ENCODE measurements around the gene LEMD2. TPM values are rescaled to one million over a fixed set of nuclear protein-coding genes. Genes with fewer than 3 reads are reported as not detected.

Gene LEMD2
- total RNA-seq, 1 donor from 2014 or later: 69.9 TPM

DNA sequence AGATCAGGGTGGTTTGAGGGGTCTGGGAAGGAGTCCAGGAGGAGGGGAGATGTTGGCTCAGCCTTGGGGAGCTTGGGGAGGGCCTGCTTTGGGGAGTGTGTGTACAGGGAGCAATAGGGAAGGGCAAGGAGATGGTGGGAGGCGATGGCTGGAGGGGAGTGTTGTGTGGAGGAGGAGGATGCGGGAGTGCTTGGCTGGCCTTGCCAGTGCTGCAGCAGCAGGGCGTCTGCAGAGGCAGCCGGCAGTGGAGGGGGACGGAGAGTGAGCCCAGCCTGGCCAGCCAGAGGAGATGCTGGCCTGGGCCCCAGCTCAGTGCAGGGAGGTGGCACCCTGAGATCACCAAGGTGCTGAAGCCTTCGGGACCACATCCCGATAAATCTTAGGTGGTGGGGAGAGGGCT, 46.1 kb downstream of the LEMD2 start:
- intact Hi-C loops (cut with micrococcal nuclease): no loop called here

DNA sequence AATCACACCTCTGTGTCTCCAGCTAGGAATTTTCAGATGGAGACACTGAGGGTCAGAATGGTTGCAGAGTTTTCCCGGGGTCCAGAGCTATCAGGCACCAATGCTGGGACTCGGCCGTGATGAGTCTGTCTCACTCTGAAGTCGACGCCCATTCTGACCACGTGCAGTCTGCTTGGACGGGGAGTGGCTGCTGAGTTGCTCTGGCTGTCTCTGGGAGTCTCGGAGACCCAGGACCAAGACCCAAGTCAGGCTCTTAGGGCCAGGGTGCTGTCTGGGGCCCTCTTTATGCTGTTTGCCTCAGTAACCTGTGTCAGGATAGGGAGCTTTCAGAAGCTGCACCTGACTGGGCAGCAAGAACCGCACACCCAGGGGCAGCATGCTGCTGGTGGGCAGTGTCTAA, 46.8 kb downstream of the LEMD2 start:
- intact Hi-C loops (cut with micrococcal nuclease): no loop called here

DNA sequence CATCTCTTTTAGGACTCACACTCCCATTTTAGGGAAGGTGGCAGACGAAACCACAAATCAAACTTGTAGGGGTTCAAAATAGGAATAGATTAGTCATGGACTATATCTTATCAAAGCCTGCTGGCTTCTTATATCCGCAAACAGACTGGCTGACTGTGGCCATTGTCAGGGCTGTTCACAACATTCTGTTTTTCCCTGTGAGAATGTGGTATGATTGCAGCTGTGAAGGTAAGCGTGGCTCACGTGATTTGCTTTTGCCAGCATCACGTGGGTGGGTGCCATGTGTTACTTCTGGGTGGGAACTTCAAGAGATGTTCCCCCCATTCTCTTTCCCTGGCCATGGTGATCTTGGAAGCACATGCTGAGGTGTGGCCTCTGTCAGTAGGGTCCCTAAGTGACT, 48.1 kb downstream of the LEMD2 start:
- intact Hi-C loops (cut with micrococcal nuclease): no loop called here

DNA sequence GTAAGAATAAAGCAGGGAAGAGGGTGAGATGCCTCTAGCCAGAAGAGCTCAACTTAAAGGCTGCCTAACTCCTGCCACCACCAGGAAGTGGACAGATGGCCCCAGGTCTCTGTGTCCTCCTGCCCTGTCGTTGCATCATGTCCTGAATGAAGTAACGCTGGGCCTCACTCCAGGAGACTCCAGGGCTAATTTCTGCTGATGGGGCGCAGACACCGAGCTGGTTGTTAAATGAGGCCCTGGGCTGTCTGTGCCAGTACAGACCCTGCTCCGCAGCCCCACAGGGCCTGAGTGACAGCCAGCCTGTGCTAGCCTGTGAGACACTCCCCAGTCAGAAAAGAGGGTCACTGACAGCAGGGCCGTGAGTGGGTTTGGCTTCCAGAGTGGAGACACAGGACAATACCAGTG, 48.7 kb downstream of the LEMD2 start:
- intact Hi-C loops (cut with micrococcal nuclease): no loop called here

DNA sequence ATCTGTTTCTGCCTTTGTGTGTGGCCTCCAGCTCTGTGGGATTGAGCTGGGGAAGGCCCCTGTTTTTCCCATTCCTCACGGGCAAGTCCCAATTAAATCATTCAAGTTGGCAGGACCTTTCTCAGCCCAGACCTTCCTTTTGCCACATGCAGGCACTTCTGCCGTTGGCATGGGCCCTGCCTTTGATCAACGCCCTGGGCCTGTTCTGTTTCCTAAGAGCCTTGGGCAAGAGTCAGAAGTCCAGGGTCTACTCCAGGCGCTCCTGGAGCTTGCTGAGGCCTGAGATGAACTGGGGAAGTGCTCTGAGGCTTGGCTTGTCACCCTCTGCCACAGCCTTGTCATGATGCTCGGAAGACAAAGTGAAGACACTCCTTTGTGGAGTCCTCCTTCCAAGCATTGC, 49.4 kb downstream of the LEMD2 start:
- intact Hi-C loops (cut with micrococcal nuclease): no loop called here

DNA sequence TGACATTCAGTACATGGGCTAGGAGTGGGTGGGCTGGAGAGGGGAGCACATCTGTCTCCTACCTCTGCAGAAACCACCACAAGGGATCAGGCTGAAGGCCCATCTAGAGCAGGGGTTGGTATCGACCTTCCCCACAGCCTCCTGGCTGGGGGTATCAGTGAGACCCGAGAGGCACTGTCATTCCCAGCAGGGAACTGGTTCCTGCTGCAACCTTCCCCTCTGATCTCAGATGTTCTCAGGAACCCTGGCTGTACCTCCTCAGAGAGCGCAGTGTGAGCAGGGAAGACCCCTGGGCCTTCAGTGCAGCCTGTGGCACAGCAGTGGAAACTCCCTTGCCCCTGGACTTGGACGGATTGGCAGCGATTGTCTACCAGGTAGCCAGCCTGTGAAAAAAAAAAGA, 50.1 kb downstream of the LEMD2 start:
- intact Hi-C loops (cut with micrococcal nuclease): no loop called here

DNA sequence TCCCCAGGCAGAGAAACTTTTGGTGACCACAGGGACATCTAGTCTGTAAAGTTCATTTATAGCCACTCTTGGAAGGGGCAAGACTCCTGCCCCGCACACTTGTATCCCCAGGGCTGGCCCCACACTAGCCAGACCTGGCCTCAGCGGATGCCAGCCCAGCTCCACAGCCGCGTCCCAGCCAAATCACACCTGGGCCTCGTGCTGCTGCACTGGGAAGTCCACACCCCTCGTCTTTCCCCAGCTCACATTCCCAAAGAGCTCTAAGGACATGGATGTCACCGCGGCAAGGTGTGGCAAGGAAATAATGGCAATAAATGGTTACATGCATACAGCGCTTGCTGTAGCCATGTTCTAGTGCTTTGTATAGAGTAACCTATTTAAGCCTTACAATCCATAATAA, 50.8 kb downstream of the LEMD2 start:
- intact Hi-C loops (cut with micrococcal nuclease): no loop called here

DNA sequence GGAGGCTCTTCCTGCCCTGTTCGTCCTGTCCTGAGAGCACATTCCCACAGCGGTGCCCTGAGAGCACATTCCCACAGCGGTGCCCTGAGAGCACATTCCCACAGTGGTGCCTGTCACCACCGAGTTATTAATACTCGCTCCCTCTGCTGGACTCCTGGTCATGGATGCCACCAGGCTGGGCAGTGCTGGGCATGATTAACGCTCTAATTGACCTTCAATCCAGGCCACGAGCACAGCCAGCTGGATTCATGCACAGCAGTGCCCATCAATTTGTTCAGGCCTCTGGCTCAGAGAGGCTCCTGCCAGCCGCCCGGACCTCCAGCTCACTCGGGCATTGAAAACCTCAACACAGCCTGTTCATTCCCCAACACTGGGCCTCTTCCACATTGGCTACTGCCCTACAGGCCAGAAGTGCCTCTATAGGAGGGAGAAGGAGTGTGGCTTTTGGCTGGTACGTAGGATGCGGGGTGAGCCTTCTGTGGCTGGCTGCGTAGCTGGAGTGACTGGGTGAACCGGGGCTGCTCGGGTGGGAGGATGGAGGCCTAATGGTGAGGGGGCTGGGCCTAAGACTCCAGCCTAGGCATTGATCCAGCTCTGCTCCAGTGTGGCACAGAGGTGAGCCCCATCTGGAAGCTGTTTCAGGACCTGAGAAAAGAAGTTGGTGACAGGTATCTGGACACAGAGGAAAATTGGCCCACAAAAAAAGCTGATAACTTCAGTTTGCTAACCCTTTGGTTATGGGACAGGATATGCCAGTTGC, 51.5 kb downstream of the LEMD2 start:
- intact Hi-C loops (cut with micrococcal nuclease): no loop called here

DNA sequence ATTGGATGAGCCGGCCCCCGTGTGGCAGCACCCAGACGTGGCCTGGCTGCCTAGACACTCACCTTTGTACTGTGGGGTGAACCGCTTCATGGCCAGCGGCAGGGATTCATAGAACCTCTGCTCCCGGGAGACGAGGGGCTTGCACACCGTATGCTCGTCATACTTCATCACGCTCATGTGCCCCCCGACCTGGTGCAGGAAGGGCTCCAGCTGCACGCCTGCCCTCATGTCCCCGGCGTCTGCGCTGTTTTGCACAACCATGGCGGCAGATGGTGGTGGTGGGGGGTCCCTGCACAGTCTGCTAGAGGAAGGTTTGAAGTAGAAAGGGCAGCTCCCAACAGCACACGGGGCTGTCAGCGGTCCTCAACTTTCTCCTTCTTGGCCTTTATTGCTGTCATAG, 53.7 kb downstream of the LEMD2 start:
- intact Hi-C loops (cut with micrococcal nuclease): no loop called here

DNA sequence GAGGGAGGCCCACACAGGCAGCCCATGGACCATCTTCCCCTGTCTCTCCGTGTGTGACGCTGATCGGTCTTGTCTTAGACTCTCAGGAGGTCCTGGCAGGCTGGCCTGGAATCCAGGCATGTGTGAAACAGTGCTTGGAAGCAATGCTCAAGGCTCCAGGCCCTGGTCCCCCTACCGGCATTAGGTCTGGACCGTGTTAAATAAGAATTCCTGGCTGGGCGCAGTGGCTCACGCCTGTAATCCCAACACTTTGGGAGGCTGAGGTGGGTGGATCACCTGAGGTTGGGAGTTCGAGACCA, 55.3 kb downstream of the LEMD2 start:
- intact Hi-C loops (cut with micrococcal nuclease): no loop called here

DNA sequence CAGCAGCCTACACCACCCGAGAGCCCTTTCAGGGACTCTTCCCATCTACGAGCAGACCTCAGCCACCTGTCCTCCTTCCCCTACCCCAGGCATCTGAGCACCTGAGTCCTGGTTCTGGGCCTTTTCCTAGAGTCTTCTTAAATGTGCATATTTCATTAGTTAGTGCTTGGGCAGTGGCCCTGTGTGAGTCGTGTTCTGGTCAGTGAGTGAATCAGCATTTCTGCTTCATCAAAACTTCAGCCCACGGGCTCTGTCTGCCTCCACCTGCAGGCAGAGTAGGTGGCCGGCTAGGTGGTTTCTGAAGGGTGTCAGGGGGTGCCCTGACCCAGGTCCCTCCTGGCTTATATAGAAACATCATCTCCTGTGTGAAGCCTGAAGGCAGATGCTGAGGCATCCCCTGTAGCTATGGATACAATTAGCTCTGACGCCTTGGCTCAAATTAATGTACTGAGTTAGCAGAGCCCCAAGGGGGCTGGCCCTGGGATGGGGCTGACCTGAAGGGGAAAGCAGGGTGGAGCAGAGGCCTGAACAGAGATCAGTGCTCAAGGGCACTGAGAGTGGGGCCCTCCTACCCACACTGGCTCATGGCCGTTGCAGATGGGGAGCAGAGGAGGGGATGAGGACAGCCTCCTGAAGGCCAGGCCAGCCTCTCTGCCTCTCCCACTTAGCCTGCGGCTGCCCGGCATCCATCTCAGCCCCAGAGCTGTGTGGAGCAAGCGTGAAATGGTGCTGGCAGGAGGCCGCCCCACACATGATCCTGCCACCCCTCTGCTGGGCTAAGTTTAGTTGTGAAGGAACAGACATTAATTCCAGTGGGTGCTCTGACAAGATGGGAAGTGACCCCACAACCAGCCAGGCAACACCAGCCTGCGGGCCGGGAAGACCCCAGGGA, 55.9 kb downstream of the LEMD2 start:
- intact Hi-C loops (cut with micrococcal nuclease): no loop called here

DNA sequence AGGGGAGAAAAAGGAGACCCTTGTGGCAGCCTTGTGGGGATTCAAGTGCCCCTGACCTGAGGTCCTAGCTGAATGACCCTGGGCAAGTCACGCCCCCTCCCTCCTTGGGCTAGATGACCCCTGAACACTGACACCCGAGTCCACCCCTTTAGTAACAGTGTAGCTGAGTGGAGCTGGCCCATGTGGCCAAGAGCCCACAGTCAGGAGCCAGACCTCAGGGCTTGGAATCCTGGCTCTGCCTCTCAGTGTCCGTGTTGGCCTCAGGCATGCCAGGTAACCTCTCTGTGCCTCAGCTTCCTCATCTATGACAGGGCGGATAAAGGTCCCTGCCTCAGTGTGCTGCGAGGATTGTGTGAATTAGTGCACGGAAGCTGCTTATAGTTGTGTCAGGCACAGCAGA, 56.5 kb downstream of the LEMD2 start:
- intact Hi-C loops (cut with micrococcal nuclease): no loop called here

DNA sequence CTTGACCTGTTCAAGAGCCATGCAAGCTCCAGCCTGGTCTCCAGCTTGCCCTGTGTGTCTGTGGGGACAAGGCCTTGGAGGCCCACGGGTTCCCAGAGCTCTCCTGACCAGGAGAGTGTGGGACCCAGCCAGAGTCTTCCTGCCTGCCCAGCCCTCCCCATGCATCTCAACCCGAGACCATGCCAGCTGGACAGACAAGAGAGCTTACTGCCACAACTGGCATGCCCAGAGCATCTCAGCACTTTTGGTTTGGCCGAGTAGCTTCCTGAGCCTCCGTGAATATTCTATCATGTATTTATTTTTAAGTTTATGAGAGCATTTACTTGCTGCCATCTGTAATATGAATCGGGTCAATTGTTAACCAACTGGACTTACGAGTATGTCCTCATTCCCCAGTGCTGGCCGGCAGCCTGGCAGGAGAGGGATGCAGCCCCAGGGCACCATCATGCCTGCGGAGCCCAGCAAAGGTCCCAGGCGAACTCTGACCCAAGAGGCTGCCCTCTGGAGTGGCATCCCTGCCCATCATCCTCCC, 57.1 kb downstream of the LEMD2 start:
- intact Hi-C loops (cut with micrococcal nuclease): no loop called here

DNA sequence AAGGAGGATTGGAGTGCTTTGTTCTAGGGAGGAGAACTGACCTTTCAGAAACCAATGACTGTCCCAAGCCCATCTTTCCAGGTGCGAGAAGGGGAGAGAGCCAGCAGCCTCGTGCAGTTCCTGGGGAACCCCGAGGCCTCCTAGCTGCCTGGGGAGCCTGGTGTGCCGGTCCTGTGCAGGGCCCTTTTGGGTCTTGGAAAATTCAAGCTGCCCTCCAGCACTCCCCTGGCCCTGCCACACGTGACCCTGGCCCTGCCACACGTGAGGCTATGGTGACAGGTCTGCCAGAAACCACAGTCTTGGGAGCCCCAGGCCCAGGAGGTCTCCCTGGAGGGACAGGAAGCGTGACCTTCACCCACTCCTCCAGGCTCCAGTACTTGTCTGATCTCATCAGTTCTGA, 57.9 kb downstream of the LEMD2 start:
- intact Hi-C loops (cut with micrococcal nuclease): no loop called here

DNA sequence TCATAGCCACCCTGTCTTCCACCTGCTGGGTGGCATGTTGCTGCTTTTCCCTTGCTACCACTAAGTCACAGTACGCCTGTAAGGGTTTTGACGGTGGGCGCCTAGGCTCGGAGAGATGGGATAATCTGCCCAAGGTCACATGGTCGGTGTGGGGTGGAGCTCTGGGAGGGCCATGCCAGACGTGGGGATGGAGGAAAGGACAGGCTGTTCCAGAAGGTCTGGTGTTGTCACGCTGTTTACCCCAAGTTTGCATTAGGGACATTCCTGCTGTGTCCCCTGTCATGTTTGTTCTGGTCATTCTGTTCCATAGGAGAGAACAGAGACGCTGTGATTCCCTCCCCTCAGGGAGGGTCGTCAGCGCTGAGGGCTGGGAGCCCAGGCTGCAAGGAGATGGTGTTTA, 58.3 kb downstream of the LEMD2 start:
- intact Hi-C loops (cut with micrococcal nuclease): no loop called here

DNA sequence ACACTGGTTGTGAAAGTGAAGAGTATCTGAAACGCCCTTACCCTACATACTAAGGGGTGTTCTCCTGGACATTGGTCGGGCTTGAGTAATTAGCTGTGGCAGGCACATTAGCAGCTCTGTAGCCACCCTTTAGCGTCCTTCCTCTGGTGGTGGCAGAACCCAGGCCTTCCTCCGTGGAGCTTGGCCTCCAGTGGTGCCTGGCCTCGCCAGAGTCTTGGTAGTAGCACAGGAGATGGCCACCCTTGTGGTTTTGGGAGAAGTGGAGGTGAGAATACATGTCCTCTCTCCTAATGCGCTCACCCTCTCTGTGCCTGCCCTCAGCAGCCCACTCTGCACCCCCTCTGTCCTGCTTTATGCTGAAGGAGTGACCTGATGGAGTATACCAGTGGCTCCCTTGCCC, 59.9 kb downstream of the LEMD2 start:
- intact Hi-C loops (cut with micrococcal nuclease): no loop called here

DNA sequence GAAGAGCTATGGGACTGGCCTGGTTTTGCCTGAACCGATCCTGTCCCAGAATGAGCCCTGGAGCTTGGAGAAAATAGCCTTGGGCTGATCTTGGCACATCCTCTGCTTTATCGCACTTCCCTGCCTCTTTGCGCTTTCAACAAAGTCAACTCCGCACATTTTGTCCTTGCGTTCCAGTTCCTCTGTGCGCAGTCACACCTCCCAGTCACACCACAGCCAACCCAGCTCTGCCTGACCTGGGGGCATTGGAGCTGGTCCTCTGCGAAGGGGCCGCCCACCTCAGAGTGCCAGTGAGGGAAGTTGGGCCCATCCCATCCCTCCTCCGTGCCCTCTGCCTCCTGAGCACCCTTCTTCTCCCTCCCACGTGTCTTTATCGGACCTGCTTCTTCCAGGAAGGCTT, 60.5 kb downstream of the LEMD2 start:
- intact Hi-C loops (cut with micrococcal nuclease): no loop called here

DNA sequence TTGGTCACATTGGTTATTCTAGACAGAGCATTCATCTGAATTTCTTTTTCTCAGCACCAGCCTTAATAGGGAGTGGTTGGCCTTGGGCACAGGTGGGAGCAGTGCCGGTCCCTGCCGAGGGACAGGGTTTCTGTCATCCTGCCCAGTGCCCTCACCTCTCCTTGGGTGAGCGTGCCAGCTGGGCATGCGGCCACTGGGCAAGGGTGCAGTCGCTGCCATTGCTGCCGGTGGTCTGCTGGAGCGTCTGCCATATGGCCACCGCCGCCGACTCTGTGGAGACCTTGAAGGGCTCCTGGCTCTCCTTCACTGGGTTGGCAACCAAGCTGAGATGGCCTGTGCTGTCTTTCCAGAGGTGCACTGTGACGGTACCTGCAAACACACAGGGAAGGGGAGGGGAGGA, 61.0 kb downstream of the LEMD2 start:
- intact Hi-C loops (cut with micrococcal nuclease): no loop called here

DNA sequence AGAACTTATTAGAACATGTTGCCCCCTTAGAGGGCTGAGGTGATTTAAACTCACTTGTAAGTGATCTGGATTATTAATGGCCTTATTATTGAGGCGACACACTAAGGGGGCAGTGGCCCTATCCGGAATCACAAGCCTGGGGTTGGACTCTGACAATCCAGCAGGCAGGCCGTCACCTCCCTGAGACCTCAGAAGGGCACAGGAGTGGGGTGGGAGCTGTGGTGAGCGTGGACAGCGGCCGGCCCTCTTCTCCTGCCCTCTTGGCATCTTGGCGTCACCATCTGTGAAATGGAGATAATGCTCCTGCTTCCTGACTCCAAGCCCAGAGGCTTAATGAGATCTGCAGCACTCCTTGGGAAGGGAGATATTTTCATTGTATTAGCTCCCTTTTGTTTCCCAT, 61.8 kb downstream of the LEMD2 start:
- intact Hi-C loops (cut with micrococcal nuclease): no loop called here

DNA sequence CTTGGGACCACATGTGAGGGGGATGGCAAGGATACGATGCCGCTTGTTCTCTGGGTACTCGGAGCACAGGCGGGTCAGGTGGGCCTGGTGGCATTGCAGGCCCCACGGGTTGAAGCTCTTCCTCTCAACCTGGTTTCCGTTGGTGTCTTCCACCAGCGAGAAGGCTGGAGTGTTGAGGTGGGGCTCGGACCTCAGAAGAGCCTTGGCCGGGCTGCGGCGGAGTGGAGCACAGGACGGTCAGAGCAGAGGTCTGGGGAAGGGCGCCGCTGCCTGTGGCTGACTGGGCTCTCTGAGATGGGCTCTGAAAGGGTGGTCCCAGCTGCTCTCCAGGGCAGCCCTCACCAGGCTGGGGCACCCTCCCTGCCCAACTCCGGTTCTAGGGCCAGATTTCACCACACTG, 62.2 kb downstream of the LEMD2 start:
- intact Hi-C loops (cut with micrococcal nuclease): no loop called here

DNA sequence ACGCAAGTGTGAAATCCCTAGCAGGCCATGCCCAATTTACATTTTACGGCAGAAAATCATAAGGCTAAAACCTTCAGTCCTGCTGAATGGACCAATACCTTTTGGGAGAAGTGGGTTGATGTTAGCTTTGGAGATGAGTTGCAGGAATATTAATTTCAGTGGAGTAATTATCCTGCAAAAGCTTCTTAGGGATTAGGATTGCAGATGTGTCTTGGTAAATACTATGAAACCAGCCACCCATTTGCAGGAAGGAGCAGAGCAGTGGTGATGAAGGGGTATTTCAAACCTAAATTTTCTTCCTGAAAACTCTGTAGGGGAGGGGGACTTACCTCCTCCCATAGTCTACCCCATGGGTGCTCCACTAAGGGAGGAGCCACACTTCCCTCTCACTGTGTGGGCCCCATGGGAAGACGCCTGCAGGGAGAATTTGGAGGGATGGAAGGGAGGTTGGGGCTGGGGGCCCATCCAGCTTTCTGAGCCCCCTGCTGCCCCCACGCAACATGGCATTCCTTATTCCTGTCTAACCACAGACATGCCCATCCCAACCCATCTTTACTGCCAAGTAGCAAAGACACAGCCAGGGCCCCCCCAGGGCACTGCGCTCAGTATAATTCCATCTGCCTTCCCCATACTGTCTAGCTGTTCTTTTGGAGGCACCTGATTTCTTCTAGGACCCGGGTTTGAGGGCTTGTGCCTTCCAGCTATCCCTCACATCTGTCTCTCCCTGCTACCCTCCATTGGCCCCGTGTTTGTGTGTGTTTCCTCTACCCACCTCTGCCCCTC, 62.8 kb downstream of the LEMD2 start:
- intact Hi-C loops (cut with micrococcal nuclease): no loop called here

DNA sequence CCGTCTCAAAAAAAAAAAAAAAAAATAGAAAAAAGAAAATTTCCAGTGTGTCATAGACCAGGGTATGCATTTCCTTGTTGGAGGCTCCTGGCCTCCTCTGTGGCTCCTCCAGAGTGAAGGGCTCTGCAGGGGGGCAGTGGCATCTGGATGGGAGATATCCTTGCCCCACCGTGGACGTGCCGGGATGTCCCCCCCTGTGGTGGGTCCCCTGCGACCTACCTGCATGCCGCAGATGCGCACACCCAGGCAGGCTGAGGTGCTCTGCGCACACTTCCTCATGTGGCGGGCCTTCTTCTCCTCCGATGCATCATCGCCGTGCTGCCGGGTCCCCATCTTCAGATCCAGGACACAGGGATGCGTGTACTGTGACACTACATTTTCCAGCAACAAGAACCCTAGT, 63.7 kb downstream of the LEMD2 start:
- intact Hi-C loops (cut with micrococcal nuclease): no loop called here

Measured in T-helper 2 cell treated with Interferon-gamma antibody and Interleukin-4, amounts not matched to agents 100 ng/mL and 5 ng/mL, for 36 hours (primary cell).